GM19438 (cell line): ENCODE measurements around the gene REM2.
"Not testable (repeated sequence)": the region's sequence is repeated elsewhere in the genome, so short reads cannot be mapped to it uniquely, and the experiment has no call there.

Source experiments
- ATAC-seq: cut with Tn5 transposase; IDR thresholded peaks from one replicate; pipeline ENCODE4 v1.9.1; 2021; ENCODE audit warnings: low read depth; ENCODE audit not compliant: unreplicated experiment

The REM2 gene

GRCh38 chr14:22895402-22895801, 12.4 kb downstream of the REM2 start:
- no peak for ATAC-seq

GRCh38 chr14:22896356-22896755, 13.3 kb downstream of the REM2 start:
- no peak for ATAC-seq

GRCh38 chr14:22896760-22897159, 13.7 kb downstream of the REM2 start:
- ATAC-seq, result no peak

- no peak for ATAC-seq
Measured at GRCh38 chr14:22897357-22897756, 14.3 kb downstream of the REM2 start.

- ATAC-seq, result no peak
Measured at GRCh38 chr14:22898302-22899090, 15.5 kb downstream of the REM2 start.

DNA sequence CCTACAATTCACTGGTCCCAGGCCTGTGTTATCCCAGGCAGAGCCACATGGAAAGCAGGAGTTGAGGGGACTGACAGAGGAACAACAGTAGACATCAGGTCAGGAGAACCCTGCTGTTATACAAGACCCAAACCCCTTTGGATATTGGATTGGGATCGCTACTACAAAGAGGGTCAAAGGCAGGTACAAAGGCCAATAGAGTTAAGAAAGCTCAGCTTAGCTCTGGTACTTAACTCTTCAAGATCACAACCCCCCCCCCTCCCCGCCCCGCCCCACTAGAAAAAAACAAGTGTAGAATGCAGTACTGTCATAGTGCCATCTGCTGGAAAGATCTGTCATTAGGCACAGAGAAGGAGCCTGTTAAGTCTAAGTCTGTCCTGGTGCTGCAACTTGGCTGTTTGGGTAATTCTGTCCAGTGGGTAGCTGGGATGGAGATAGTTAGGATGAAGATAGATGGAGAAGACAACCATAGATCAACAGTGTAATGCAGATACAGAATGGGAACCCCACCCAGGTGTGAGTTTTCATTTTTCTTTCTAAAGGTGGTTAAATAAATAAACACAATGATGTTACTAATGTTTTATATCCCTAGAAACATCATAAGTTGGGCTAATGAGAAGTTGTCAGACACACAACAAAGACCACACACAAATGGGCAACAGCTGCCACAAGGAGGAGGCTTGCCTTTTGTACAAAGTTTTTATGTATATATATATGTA, 17.2 kb downstream of the REM2 start:
- no peak for ATAC-seq

GRCh38 chr14:22901799-22902198, 18.8 kb downstream of the REM2 start:
- no peak for ATAC-seq

GRCh38 chr14:22903742-22904087, 20.7 kb downstream of the REM2 start:
- no peak for ATAC-seq

- no peak for ATAC-seq
Measured at GRCh38 chr14:22905627-22906026, 22.6 kb downstream of the REM2 start.

- no peak for ATAC-seq
Measured at GRCh38 chr14:22906073-22906472, 23.1 kb downstream of the REM2 start.

DNA sequence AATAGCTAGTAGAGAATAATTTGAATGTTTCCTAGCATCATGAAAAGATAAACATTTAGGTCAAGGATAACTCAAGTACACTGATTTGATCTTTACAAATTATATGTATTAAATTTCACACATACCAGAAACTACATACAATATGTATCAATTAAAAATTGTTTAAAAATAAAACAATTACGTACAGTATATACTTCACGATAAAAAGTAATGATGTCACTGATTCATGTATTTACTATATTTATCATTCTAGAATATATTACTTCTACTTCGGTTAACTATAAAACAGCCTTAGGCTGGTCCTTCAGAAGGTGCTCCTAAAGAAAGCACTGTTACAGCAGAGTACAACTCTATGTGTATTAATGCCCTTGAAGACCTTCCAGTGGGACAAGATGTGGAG, 24.4 kb downstream of the REM2 start:
- ATAC-seq, result no peak

DNA sequence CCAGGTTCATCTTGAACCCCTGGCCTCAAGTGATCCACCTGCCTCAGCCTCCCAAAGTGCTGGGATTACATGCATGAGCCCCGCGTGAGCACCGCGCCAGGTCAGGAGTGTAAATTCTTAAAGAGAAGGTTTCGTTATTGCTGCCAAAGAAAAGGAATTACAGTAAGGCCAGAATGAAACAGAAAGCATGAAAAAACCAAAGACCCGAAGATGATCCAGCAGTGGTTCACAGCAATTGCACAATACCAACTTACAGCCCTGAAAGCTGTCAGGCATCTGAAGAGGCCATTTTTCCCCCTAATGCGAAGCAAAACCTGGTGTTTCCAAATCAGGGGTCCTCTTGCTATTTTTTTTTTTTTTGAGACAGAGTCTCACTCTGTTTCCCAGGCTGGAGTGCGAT, 25.6 kb downstream of the REM2 start:
- no peak for ATAC-seq

DNA sequence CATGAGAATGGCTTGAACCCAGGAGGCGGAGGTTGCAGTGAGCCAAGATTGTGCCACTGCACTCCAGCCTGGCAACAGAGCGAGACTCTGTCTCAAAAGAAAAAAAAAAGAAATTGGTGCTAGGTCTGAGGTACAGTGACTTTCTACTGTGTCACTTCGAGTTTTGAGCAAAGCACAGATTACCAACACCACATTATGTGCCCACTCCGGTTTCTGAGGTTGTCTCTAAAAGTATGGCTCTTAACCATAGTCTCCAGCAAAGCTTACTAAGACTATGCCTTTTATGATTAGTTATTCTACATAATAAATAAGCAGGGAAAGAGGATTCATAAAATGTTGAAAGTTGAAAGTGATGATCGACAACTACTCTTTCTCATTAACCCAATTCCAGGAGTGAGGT, 27.9 kb downstream of the REM2 start:
- no peak for ATAC-seq

DNA sequence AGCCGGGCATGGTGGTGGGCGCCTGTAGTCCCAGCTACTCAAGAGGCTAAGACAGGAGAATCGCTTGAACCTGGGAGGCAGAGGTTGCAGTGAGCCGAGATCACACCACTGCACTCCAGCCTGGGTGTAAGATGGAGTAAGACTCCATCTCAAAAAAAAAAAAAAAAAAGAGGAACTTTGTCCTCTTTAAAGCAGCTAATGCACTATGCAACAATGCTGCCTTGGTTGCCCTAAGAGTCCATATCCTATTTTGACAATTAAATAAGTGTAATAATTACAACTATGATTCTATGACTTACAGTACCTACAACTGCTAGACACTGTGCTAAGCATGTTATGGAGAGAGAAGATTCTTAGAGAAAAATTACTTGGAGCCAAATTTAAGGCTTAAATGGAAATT, 31.8 kb downstream of the REM2 start:
- ATAC-seq, result not testable (repeated sequence)

DNA sequence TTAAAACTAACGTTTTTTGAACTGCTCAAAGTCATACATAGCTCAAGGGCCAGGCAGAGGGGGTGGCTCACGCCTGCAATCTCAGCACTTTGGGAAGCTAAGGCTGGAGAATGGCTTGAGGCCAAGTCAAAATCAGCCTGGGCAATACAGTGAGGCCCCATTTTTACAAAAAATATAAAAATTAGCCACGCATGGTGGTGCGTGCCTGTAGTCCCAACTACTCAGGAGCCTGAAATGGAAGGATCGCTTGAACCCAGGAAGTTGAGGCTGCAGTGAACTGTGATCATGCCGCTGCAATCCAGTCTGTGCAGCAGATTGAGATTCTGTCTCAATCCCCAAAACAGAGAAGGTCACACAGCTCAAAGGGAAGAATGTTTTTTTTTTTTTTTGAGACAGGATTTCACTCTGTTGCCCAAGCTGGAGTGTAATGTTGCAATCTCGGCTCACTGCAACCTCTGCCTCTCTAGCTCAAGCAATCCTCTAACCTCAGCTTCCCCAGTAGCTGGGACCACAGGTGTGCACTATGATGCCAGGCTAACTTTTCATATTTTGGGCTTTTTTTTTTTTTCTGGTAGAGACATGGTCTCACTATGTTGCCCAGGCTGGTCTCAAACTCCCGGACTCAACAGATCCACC, 33.0 kb downstream of the REM2 start:
- ATAC-seq, result no peak

GRCh38 chr14:22918804-22919600, 36.0 kb downstream of the REM2 start, which contains the start of gene RBM23:
TSS of gene RBM23 (minus strand) at chr14:22919149.
- peak; percentile 93 for ATAC-seq

DNA sequence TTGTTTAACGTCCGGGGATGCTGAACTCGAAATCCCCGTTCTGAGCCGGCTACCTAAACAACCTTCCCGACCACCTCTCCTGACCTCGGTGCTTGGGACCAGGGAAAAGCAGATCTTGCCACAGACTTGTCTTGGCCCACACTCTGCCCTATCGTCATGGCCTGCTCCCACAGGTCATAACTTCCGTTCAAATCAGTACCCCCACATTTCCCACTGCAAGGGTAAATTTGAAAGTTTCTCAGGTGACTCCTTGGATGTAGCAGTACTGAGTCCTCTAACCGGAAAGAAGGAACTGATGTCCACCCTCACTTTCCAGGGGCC, 36.5 kb downstream of the REM2 start:
- peak; percentile 24 for ATAC-seq

GRCh38 chr14:22920697-22921096, 37.7 kb downstream of the REM2 start:
- no peak for ATAC-seq

- ATAC-seq, result no peak
Measured at GRCh38 chr14:22922294-22922693, 39.3 kb downstream of the REM2 start.

DNA sequence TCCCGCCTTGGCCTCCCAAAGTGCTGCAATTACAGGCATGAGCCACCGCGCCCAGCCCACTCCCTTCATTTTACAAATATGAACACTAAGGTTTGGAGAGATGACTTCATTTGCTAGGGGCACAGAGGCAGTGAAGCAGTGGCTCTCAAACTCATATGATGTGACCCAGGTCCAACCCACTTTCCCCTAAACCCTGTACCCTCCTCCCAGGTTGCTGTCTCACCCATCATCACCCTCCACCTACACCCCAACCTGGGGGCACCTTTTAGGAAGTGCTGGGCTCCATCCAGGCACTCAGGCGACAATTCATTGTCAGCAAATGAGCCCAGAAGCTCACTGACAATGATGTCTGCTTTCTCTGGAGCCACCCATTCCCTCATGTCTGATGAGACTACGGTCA, 40.7 kb downstream of the REM2 start:
- no peak for ATAC-seq

DNA sequence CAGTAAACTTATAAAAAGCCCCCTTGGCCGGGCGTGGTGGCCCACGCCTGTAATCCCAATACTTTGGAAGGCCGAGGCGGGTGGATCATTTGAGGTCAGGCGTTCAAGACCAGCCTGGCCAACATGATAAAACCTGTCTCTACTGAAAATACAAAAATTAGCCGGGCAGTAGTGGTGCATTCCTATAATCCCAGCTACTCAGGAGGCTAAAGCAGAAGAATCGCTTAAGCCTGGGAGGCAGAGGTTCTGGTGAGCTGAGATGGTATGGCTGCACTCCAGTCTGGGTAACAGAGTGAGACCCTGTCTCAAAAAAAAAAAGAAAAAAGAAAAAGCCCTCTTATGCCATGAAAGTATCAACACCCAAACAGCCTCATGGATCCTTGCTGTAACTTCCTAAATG, 42.5 kb downstream of the REM2 start:
- no peak for ATAC-seq
